Endothelial cell of umbilical vein (primary cell): ENCODE measurements around the gene ACD. TPM values are rescaled to one million over a fixed set of nuclear protein-coding genes. Genes with fewer than 3 reads are reported as not detected.

Source experiments
- BruUV-seq: library from RNA; stranded (reverse); fragments of 400-500 nt; replicated peaks from 2 replicates; lab custom pipeline; 2021; lab: Mats Ljungman, UMichigan
- CTCF ChIA-PET: fragments of 300-600, 350-600 bp; sonication (Branson Sonifier 250); formaldehyde crosslinking; loops from one replicate; lab custom pipeline; 2021; ENCODE audit warnings: antibody characterized with exemption, inconsistent platforms; lab: Charles Lee
- POLR2A ChIA-PET: fragments of 300-600, 350-600 bp; sonication (Branson Sonifier 250); formaldehyde crosslinking; loops from one replicate; lab custom pipeline; 2021; ENCODE audit warnings: antibody characterized with exemption, inconsistent platforms; lab: Charles Lee
- DNase-seq: peaks from one replicate; pipeline ENCODE4 v3.0.0-alpha.2; 2011; ENCODE audit warnings: low read depth, low spot score
- FAIRE-seq: peaks from 2 replicates; lab custom pipeline; 2011; peaks lifted over from hg19 to GRCh38; lab: Jason Lieb, UNC
- H2AFZ ChIP-seq: 2 replicates; pipeline ENCODE4 v1.6.0; 2012; ENCODE audit warnings: low read depth, low read length, control low read depth, inconsistent platforms
- H3K27ac ChIP-seq: 2 replicates; pipeline ENCODE4 v1.5.1; 2011; ENCODE audit warnings: low read depth, mild to moderate bottlenecking, control low read depth, low read length, moderate library complexity; ENCODE audit not compliant: insufficient read depth
- H3K27me3 ChIP-seq, 2 experiments: 2 replicates each; pipeline versions ENCODE4 v1.6.0 to v1.6.1; 2011; ENCODE audit warnings: low read length in 2 of 2, mixed read lengths in 1 of 2; ENCODE audit not compliant: control insufficient read depth in 2 of 2, insufficient read depth in 2 of 2
- H3K36me3 ChIP-seq, 2 experiments: 2 replicates in 1 of 2; 3 replicates in 1 of 2; pipeline ENCODE4 v1.5.1; 2011; ENCODE audit warnings: low read length in 2 of 2, mild to moderate bottlenecking in 1 of 2, moderate library complexity in 1 of 2; ENCODE audit not compliant: control insufficient read depth in 2 of 2, insufficient read depth in 2 of 2; ENCODE audit errors: extremely low read depth in 1 of 2
- H3K4me1 ChIP-seq: 3 replicates; pipeline ENCODE4 v1.5.1; 2011; ENCODE audit warnings: mild to moderate bottlenecking, low read length; ENCODE audit not compliant: control insufficient read depth, insufficient read depth; ENCODE audit errors: extremely low read depth
- H3K4me2 ChIP-seq: 2 replicates; pipeline ENCODE4 v1.6.1; 2011; ENCODE audit warnings: low read length, control low read depth, mixed read lengths; ENCODE audit not compliant: insufficient read depth
- H3K4me3 ChIP-seq, 3 experiments: fragments of 200-600 bp in 1 of 3; sonication (generic), shearing (Covaris generic) in 1 of 3; replicated peaks in 1 of 3; 2 replicates each; pipeline ENCODE4 v1.5.1; 2011 to 2016; ENCODE audit warnings: control low read depth in 3 of 3, low read length in 3 of 3, mild to moderate bottlenecking in 2 of 3, inconsistent platforms in 1 of 3, low read depth in 1 of 3, moderate library complexity in 1 of 3; ENCODE audit not compliant: insufficient read depth in 1 of 3
- H3K79me2 ChIP-seq: 2 replicates; pipeline ENCODE4 v1.6.0; 2012; ENCODE audit warnings: low read length, inconsistent platforms; ENCODE audit not compliant: control insufficient read depth, insufficient read depth
- H3K9ac ChIP-seq: replicated peaks from 2 replicates; pipeline ENCODE3; 2011; ENCODE audit warnings: low read length, control low read depth; ENCODE audit not compliant: insufficient read depth; ENCODE audit errors: extremely low read depth
- H3K9me1 ChIP-seq: replicated peaks from 3 replicates; pipeline ENCODE4 v1.6.0; 2011; ENCODE audit warnings: mild to moderate bottlenecking, low read length; ENCODE audit not compliant: control insufficient read depth, insufficient read depth; ENCODE audit errors: extremely low read depth
- H3K9me3 ChIP-seq: replicated peaks from 2 replicates; pipeline ENCODE4 v1.5.1; 2012; ENCODE audit warnings: low read length, inconsistent platforms; ENCODE audit not compliant: control insufficient read depth, insufficient read depth
- H4K20me1 ChIP-seq: replicated peaks from 2 replicates; pipeline ENCODE3; 2011; ENCODE audit warnings: mild to moderate bottlenecking, low read length; ENCODE audit not compliant: control insufficient read depth, insufficient read depth; ENCODE audit errors: extremely low read depth
- EZH2 ChIP-seq: IDR thresholded peaks from 2 replicates; pipeline ENCODE4 v1.6.1; 2012; ENCODE audit warnings: borderline replicate concordance, low read depth, mild to moderate bottlenecking, moderate library complexity, low read length, inconsistent platforms; ENCODE audit not compliant: severe bottlenecking
- FOS ChIP-seq: IDR thresholded peaks from 2 replicates; pipeline ENCODE4 v1.6.1; 2011; ENCODE audit warnings: mild to moderate bottlenecking, low read length, moderate library complexity, borderline replicate concordance; ENCODE audit not compliant: insufficient read depth
- GATA2 ChIP-seq: IDR thresholded peaks from 2 replicates; pipeline ENCODE4 v1.7.0; 2011; ENCODE audit warnings: low read depth, mild to moderate bottlenecking, moderate library complexity, mixed read lengths, low read length; ENCODE audit not compliant: insufficient read length, insufficient read depth
- JUN ChIP-seq: IDR thresholded peaks from 2 replicates; pipeline ENCODE4 v1.6.1; 2011; ENCODE audit warnings: borderline replicate concordance, low read depth; ENCODE audit not compliant: insufficient read length, insufficient read depth
- MYC ChIP-seq: IDR thresholded peaks from one replicate; pipeline ENCODE4 v1.6.1; 2011; ENCODE audit warnings: mild to moderate bottlenecking, low read depth, low read length
- POLR2A ChIP-seq: IDR thresholded peaks from 2 replicates; pipeline ENCODE4 v1.6.1; 2012; ENCODE audit warnings: low read depth, mild to moderate bottlenecking, control low read depth, low read length
- POLR2AphosphoS5 ChIP-seq: IDR thresholded peaks from 2 replicates; pipeline ENCODE4 v1.6.1; 2012; ENCODE audit warnings: low read depth, mild to moderate bottlenecking, control low read depth, low read length, moderate library complexity; ENCODE audit not compliant: insufficient read depth
- dilution Hi-C: fragments of 300-500 bp; cut with MboI; formaldehyde crosslinking; loops from one replicate; pipeline ENCODE4 v1.15.0; 2019; ENCODE audit warnings: low sequenced_read_pairs; ENCODE audit not compliant: extremely low pct_ligation_motif_present
- intact Hi-C: fragments of 100-400 bp; cut with micrococcal nuclease; formaldehyde crosslinking; loops from one replicate; pipeline ENCODE4 v1.10.0; 2022
- polyA plus RNA-seq, 4 experiments: library from polyadenylated mRNA; depleted of rRNA in 3 of 4; stranded (reverse) in 3 of 4; unstranded in 1 of 4; fragments of >200 nt; gene quantifications; 2 replicates each; pipeline versions ENCODE4 v1.2.1 to v1.2.3, GENCODE V29; 2011 to 2012; ENCODE audit warnings: missing spikeins in 1 of 4
- total RNA-seq: library from RNA; stranded (reverse); gene quantifications from 2 replicates; pipeline ENCODE4 v1.2.3, GENCODE V29; 2021
- TF ChIP-seq, protein P1 (sequence below): IDR thresholded peaks from 2 replicates; pipeline ENCODE4 v1.6.1; 2011; ENCODE audit not compliant: insufficient read depth, insufficient read length
- TF ChIP-seq, protein P2 (sequence below), 2 donors: IDR thresholded peaks; 1 replicate in 1 of 2; 2 replicates in 1 of 2; pipeline ENCODE4 v1.5.1; 2011; ENCODE audit warnings: low read length in 2 of 2, mild to moderate bottlenecking in 2 of 2, moderate library complexity in 2 of 2, control low read depth in 1 of 2, inconsistent platforms in 1 of 2, low read depth in 1 of 2; ENCODE audit not compliant: insufficient read depth in 1 of 2; ENCODE audit errors: extremely low read depth in 1 of 2

Gene ACD
- total and polyA plus RNA-seq, 2 donors (not counting 3 experiments of a cell fraction or from before 2014, with no cell fraction given) = 24.4 to 36.0 TPM

DNA sequence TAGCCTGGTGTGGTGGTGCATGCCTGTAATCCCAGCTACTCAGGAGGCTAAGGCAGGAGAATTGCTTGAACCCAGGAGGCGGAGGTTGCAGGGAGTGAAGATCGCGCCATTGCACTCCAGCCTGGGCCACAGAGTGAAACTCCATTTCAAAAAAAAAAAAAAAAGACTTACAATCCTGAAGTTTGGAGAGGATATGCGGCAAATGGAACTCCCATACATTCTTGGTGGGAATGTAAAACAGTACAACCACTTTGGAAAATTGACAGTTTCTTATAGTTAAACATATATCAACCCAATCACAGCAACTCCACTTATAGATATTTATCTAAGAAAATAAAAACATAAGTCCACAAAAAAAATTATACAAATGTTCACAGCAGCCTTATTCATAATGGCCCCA, 47.1 kb upstream of the ACD start:
- dilution Hi-C loops = no loop called here
- Histone ChIP-seq H4K20me1 (peaks cover 7% of the 10 kb centered on the region), H3K9ac (no peak overlapping the region), H3K9me3 (no peaks in the 10 kb centered on the region), H3K9me1 (no peaks in the 10 kb centered on the region), H3K36me3 (no peaks in the 10 kb centered on the region), H3K4me1 (no peaks in the 10 kb centered on the region), H3K27me3 (no peaks in the 10 kb centered on the region), H3K4me3 (no peak overlapping the region), H2AFZ (no peak overlapping the region), H3K4me2 (no peak overlapping the region), H3K79me2 (peaks cover 81% of the 10 kb centered on the region), H3K27ac (no peak overlapping the region)
- POLR2A ChIA-PET = interaction anchor here (0.7 kb wide), 1 partner anchor 423 kb away, joined by 6 read pairs; no protein-coding TSS in a partner anchor
- no peak for TF ChIP-seq FOS
- TF ChIP-seq, protein P1, sequence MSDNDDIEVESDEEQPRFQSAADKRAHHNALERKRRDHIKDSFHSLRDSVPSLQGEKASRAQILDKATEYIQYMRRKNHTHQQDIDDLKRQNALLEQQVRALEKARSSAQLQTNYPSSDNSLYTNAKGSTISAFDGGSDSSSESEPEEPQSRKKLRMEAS = no peak
- TF ChIP-seq GATA2 = no peak
- no peak for TF ChIP-seq JUN
- TF ChIP-seq POLR2AphosphoS5 = no peak
- TF ChIP-seq EZH2 = no peak
- TF ChIP-seq POLR2A = no peak
- no peak for TF ChIP-seq MYC
- TF ChIP-seq, protein P2, sequence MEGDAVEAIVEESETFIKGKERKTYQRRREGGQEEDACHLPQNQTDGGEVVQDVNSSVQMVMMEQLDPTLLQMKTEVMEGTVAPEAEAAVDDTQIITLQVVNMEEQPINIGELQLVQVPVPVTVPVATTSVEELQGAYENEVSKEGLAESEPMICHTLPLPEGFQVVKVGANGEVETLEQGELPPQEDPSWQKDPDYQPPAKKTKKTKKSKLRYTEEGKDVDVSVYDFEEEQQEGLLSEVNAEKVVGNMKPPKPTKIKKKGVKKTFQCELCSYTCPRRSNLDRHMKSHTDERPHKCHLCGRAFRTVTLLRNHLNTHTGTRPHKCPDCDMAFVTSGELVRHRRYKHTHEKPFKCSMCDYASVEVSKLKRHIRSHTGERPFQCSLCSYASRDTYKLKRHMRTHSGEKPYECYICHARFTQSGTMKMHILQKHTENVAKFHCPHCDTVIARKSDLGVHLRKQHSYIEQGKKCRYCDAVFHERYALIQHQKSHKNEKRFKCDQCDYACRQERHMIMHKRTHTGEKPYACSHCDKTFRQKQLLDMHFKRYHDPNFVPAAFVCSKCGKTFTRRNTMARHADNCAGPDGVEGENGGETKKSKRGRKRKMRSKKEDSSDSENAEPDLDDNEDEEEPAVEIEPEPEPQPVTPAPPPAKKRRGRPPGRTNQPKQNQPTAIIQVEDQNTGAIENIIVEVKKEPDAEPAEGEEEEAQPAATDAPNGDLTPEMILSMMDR (IDR thresholded peaks at IDR 0.05; ENCODE audit: extremely low read depth in 1 of 2, insufficient read depth in 1 of 2, low read depth in 1 of 2, low read length in 2 of 2) = no peak
- intact Hi-C loops = no loop called here
- FAIRE-seq (no peak), DNase-seq (no peak)
- CTCF ChIA-PET = no interaction called here
- BruUV-seq = no TSS peak
